BE2C (cell line): ENCODE data around the gene CCNY.
"Not testable (repeated sequence)": the region's sequence is repeated elsewhere in the genome, so short reads cannot be mapped to it uniquely, and the experiment has no call there.

Source experiments
- DNase-seq: peaks from one replicate; pipeline ENCODE4 v3.0.0-alpha.2; 2020
- H3K27me3 ChIP-seq: fragments of 250-450 bp; sonication (Bioruptor Pico); 2 replicates; pipeline ENCODE4 v1.5.1; 2020; ENCODE audit warnings: mild to moderate bottlenecking
- H3K36me3 ChIP-seq: fragments of 250-450 bp; sonication (Bioruptor Pico); 2 replicates; pipeline ENCODE4 v1.5.1; 2020; ENCODE audit warnings: mild to moderate bottlenecking
- H3K4me1 ChIP-seq: fragments of 250-450 bp; sonication (Bioruptor Pico); 2 replicates; pipeline ENCODE4 v1.5.1; 2020
- H3K4me3 ChIP-seq: 2 replicates; pipeline ENCODE4 v1.5.1; 2011; ENCODE audit warnings: low read depth, low read length
- H3K9me3 ChIP-seq: fragments of 250-450 bp; sonication (Bioruptor Pico); 2 replicates; pipeline ENCODE4 v1.5.1; 2020
- TF ChIP-seq, protein P1 (sequence below): IDR thresholded peaks from 2 replicates; pipeline ENCODE4 v1.5.1; 2012; ENCODE audit warnings: mild to moderate bottlenecking, low read depth, low read length

CCNY gene

DNA sequence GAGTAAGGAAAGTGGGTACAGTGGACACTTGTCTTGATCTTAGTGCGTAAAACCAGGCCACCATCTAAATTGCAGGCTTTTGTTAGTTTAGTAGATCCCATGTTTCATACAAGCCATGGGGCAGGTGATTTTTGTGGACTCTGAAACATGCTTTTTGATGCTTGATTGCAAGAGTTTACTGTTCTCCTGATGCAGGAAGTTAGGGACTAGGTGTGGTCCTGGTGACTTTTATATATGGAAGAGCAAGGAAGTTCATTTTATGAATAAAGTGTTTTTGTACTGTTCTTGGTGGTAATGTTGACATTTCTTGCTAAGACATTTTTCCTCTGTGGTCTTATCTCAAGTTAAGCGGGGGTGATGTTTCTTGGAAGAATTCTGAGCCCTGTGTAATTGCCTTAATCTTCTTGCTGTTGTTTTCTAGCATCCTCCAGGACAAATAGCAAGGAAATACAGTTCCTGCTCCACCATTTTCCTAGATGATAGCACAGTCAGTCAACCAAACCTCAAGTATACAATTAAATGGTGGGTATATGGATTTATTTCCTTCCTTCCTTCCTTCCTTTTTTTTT lies 179.9 kb downstream of the CCNY start:
- Histone ChIP-seq H3K36me3 (no peaks in the 10 kb centered on the region), H3K9me3 (no peaks in the 10 kb centered on the region), H3K4me3 (no peak overlapping the region), H3K27me3 (no peaks in the 10 kb centered on the region), H3K4me1 (peaks cover 6% of the 10 kb centered on the region; the same call in 1 of the 2 replicates)
- no peak for DNase-seq
- TF ChIP-seq, protein P1, sequence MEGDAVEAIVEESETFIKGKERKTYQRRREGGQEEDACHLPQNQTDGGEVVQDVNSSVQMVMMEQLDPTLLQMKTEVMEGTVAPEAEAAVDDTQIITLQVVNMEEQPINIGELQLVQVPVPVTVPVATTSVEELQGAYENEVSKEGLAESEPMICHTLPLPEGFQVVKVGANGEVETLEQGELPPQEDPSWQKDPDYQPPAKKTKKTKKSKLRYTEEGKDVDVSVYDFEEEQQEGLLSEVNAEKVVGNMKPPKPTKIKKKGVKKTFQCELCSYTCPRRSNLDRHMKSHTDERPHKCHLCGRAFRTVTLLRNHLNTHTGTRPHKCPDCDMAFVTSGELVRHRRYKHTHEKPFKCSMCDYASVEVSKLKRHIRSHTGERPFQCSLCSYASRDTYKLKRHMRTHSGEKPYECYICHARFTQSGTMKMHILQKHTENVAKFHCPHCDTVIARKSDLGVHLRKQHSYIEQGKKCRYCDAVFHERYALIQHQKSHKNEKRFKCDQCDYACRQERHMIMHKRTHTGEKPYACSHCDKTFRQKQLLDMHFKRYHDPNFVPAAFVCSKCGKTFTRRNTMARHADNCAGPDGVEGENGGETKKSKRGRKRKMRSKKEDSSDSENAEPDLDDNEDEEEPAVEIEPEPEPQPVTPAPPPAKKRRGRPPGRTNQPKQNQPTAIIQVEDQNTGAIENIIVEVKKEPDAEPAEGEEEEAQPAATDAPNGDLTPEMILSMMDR, result no peak

DNA sequence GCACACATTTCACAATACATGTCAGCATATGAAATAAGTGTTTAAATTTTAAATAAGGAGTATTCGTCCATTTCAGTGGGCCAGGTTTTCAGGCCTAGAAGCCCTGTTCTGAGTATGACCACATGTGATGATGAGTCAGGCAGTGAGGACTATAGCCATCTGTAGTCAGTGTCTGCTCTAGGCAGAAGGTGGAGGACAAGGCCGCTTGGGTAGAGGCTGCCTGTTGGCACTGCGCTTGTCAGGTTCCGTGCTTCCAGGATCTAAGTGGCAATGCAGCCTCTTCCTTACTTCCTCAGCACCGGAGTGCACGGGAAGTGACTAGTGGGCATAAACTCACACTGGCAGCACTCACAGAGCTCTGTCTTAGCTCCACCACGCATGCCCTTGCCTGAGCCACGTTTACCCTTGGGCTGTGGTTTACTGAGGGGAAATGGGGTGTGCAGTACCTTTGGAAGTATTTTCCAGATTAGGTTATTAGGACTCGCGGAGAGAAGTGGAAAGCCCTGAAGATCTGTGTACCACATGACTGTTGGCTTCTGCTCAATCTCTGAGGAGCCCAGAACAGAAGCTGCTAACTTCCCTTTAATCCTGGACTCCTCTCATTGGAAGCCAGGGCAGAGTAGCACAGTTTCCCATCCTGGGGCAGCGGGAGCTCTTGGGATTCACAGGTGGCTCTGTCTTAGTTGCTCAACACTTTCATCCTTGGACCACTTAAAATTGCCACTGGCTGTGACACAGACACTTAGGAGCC lies 181.3 kb downstream of the CCNY start:
- Histone ChIP-seq H3K4me3 (no peak overlapping the region), H3K27me3 (no peaks in the 10 kb centered on the region), H3K9me3 (no peaks in the 10 kb centered on the region), H3K4me1 (peaks cover 6% of the 10 kb centered on the region; the same call in 1 of the 2 replicates), H3K36me3 (no peaks in the 10 kb centered on the region)
- TF ChIP-seq, protein P1, result no peak
- no peak for DNase-seq

DNA sequence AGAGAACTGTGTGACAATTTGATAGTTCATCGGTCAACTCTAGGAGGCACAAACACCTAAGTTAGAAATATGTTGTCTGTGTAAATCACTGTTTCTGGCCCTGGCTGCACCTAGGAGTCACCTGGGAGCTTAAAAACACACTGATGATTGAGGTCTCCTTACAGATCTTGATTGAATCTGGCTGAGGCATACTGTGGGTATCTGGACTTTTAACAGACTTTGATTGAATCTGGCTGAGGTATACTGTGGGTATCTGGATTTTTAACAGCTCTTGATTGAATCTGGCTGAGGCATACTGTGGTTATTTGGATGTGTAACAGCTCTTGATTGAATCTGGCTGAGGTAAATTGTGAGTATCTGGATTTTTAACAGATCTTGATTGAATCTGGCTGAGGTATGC lies 181.9 kb downstream of the CCNY start:
- not testable (repeated sequence) for H3K4me1 ChIP-seq, H3K27me3 ChIP-seq, H3K36me3 ChIP-seq, H3K4me3 ChIP-seq, H3K9me3 ChIP-seq, DNase-seq

DNA sequence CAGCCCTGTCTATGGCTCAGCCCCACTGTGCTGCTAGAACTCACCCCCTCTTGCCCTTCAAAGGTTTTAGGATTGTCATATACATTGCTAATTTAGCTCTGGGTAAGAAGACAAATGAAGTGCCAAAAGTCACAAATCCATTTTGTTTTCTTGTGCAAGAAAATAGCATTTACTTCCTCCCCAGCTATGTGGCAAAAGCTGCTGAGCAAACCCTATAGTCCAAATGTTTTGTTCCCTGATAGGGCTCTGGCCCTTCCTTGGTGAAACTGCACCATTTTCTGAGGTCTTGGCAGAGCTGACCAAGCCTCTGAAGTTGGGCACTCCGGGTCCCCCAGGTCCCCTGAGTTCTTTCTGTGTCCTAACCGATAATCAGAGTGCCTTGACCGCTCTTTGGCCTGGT lies 184.7 kb downstream of the CCNY start:
- Histone ChIP-seq H3K9me3 (no peaks in the 10 kb centered on the region), H3K4me1 (peaks cover 6% of the 10 kb centered on the region; the same call in 1 of the 2 replicates), H3K27me3 (no peaks in the 10 kb centered on the region), H3K4me3 (no peak overlapping the region), H3K36me3 (no peaks in the 10 kb centered on the region; the same call in 1 of the 2 replicates)
- TF ChIP-seq, protein P1, result no peak
- no peak for DNase-seq

DNA sequence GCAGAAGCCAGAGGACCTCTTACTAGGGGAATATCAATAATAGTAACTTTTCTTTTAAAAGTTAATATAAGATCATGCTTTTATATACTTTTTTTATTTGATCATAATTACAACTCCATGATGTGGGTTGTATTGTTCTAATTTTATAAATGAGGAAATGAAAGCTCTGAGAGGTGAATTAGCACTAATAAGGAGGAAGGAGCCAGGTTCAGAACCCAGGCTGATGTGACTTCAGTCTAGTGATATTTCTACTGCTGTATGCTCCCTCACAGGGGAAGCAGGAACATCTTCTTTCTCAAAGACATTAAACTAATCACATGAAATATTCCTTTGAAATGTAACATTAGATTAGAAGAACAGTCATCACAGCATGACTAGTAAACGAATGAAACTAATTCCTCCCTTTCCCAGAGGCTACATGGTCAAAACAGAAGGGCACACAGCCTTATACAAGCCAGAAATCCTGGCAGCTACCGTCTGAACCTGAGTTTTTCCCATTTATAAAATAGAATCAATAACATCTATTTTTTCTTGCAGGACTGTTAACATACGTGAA lies 187.4 kb downstream of the CCNY start:
- no peaks in the 10 kb centered on the region for H3K27me3 ChIP-seq
- no peak overlapping the region for H3K4me3 ChIP-seq
- no peaks in the 10 kb centered on the region for H3K9me3 ChIP-seq
- DNase-seq, result no peak
- TF ChIP-seq, protein P1, result no peak
- no peaks in the 10 kb centered on the region; the same call in 1 of the 2 replicates for H3K36me3 ChIP-seq
- no peaks in the 10 kb centered on the region for H3K4me1 ChIP-seq

DNA sequence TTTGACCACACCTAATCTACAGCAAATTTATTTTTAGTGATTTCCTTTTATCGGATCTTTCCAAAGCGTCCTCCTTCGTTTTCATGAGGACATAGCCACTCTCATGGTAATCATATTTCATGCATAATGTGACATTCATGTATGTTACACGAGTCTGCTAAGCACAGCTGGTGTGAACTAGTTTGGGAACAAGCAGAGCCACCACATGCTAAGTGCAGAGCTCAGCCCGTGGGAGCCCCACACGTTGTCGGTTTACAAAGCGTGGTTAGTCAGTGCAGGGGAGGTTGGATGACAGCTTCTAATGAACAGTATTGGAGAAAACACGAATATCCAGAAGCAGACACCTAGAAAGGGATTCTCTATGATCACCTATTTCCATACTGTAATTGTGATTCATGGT lies 190.4 kb downstream of the CCNY start:
- no peaks in the 10 kb centered on the region for H3K9me3 ChIP-seq

More for the DNA sequence above, 190.4 kb downstream of the CCNY start:
- H3K4me1 ChIP-seq, result no peaks in the 10 kb centered on the region
- H3K36me3 ChIP-seq, result no peaks in the 10 kb centered on the region; the same call in 1 of the 2 replicates
- H3K27me3 ChIP-seq, result no peaks in the 10 kb centered on the region
- no peak for DNase-seq
- no peak overlapping the region for H3K4me3 ChIP-seq
- TF ChIP-seq, protein P1, result no peak
